Measurements from ENCODE around the gene ARL3.

DNA sequence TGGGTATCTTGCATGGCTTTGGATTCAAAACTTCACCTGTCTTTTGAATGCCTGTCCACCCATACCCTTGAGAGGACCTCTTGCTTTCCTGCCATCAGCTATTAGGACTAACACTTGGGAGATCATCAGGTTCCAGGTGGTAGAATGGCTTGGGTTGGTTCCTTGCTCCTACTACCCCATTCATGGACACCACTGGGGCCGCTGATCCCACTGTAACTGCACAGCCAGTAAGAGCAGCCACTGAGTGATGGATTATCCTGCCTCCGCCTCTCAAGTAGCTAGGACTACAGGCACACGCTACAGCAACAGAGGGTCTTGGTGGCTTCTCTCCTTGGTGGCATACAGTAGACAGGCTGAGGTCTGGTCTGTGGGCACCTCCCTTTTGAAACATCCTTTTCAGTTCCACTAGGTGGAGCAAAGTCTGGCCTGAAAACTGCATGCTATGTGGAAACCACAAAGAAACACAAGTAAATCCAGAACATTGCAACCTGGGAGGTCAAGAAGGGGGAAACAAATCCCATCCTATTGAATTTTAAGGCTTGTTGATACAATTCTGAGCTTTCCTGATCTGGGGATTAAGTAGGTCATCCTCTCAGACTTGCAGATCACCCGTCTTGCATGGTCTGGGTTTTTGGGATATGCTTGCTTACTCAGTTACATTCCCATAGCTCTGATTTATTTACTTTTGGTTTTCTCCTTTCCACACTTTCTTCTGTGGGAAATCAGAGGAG is 38.9 kb upstream of the ARL3 start:
- TF ChIP-seq POLR2A (IDR thresholded peaks at IDR 0.05) (no peak), POLR2AphosphoS5 (IDR thresholded peaks at IDR 0.05) (no peak), EP300 (IDR thresholded peaks at IDR 0.05) (no peak)
- TF ChIP-seq, protein P1, sequence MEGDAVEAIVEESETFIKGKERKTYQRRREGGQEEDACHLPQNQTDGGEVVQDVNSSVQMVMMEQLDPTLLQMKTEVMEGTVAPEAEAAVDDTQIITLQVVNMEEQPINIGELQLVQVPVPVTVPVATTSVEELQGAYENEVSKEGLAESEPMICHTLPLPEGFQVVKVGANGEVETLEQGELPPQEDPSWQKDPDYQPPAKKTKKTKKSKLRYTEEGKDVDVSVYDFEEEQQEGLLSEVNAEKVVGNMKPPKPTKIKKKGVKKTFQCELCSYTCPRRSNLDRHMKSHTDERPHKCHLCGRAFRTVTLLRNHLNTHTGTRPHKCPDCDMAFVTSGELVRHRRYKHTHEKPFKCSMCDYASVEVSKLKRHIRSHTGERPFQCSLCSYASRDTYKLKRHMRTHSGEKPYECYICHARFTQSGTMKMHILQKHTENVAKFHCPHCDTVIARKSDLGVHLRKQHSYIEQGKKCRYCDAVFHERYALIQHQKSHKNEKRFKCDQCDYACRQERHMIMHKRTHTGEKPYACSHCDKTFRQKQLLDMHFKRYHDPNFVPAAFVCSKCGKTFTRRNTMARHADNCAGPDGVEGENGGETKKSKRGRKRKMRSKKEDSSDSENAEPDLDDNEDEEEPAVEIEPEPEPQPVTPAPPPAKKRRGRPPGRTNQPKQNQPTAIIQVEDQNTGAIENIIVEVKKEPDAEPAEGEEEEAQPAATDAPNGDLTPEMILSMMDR (IDR thresholded peaks at IDR 0.05): peak; percentile 27 to 50

Measured in suprapubic skin (tissue), 4 donors.